Skeletal muscle cell (primary cell): Measurements from ENCODE around the gene CABP5.
"Not testable (repeated sequence)": the region's sequence is repeated elsewhere in the genome, so short reads cannot be mapped to it uniquely, and the experiment has no call there.

Source experiments
- DNase-seq: peaks from one replicate; pipeline ENCODE4 v3.0.0-alpha.2; 2010; ENCODE audit warnings: low read depth
- H3K4me3 ChIP-seq: 2 replicates; pipeline ENCODE4 v1.5.1; 2011; ENCODE audit warnings: low read depth, mild to moderate bottlenecking, control low read depth, low read length, moderate library complexity

The CABP5 gene

DNA sequence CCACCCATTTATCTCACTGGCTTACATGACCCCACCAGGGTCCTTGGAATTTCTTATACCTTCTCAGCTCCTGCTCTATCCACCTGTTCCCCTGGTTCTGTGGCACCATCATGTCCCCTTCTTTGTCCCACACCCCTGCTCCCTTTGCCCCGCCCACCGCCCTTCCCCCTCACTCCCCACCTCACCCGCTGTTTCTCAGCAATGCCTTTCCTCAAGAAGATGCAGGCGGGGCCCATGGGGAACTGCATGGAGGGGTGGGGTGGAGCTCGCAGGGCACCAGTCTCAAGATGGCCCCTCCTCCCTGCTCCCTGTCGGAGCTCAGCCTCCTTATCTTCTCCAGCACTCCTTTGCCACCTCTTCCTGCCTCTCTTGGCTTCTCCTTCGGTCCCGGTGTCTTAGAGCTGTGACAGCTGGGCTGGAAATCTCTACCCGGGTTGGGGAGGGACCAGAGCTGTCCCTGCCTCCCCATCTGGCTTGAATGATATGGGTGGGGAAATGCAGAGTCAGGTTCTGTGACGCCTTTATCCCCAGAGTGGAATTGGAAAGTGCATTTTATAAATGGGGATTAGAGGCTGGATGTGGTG, at the start of gene CABP5:
CABP5 (minus strand) TSS at position 405 of the 584 bp plus-strand sequence; CDS start at position 248, 157 bp downstream.
- DNase-seq: no peak

GRCh38 chr19:48091111-48091718, 47.3 kb upstream of the CABP5 start:
- peak; percentile 63 for DNase-seq
- not testable (repeated sequence) for H3K4me3 ChIP-seq

More for the DNA sequence above, at the start of gene CABP5:
- no peak within 1 kb of the TSS for H3K4me3 ChIP-seq

- no peak for DNase-seq
- H3K4me3 ChIP-seq: no peak overlapping the region
Observed at GRCh38 chr19:48090281-48090802, 46.5 kb upstream of the CABP5 start.

GRCh38 chr19:48088991-48089390, 45.1 kb upstream of the CABP5 start:
- H3K4me3 ChIP-seq: not testable (repeated sequence)

GRCh38 chr19:48085904-48086864, 42.3 kb upstream of the CABP5 start:
- DNase-seq: no peak

More at GRCh38 chr19:48088991-48089390, 45.1 kb upstream of the CABP5 start:
- not testable (repeated sequence) for DNase-seq

GRCh38 chr19:48085076-48085475, 41.2 kb upstream of the CABP5 start:
- DNase-seq: no peak
- H3K4me3 ChIP-seq: no peak overlapping the region

More at GRCh38 chr19:48085904-48086864, 42.3 kb upstream of the CABP5 start:
- H3K4me3 ChIP-seq: no peak overlapping the region

DNA sequence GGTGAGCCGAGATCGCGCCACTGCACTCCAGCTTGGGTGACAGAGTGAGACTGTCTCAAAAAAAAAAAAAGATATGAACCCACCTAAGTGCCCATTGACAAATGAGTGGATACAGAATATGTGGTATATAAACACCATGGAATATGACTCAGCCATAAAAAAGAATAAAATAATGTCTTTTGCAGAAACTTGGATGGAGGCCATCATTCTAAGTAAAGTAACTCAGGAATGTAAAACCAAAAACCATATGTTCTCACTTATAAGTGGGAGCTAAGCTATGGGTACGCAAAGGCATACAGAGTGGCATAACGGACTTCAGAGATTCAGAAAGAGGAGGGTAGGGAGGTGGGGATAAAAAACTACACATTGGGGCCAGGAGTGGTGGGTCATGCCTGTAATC, 37.2 kb upstream of the CABP5 start:
- no peak for DNase-seq
- no peak overlapping the region for H3K4me3 ChIP-seq

GRCh38 chr19:48070177-48070769, 26.4 kb upstream of the CABP5 start:
- DNase-seq, H3K4me3 ChIP-seq: not testable (repeated sequence)

- H3K4me3 ChIP-seq: no peak overlapping the region
- DNase-seq: no peak
Observed at GRCh38 chr19:48069435-48069834, 25.6 kb upstream of the CABP5 start.

DNA sequence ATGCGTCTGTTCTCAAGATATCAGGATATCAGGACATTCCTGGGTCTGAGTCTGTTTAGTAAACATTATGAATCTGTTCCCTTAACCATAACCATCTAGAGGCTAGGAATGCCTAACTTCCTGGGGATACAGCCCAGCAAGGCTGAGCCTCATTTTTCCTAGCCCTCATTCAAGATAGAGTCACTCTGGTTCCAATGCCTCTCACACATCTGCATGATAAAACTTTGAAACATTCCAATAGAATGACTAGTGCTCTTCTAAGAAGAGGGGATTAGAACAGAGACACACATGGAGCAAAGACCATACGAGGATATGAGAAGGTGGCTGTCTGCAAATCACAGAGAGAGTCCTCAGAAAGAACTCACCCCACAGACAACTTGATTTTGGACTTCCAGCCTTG, 20.6 kb upstream of the CABP5 start:
- H3K4me3 ChIP-seq: no peak overlapping the region
- DNase-seq: no peak

DNA sequence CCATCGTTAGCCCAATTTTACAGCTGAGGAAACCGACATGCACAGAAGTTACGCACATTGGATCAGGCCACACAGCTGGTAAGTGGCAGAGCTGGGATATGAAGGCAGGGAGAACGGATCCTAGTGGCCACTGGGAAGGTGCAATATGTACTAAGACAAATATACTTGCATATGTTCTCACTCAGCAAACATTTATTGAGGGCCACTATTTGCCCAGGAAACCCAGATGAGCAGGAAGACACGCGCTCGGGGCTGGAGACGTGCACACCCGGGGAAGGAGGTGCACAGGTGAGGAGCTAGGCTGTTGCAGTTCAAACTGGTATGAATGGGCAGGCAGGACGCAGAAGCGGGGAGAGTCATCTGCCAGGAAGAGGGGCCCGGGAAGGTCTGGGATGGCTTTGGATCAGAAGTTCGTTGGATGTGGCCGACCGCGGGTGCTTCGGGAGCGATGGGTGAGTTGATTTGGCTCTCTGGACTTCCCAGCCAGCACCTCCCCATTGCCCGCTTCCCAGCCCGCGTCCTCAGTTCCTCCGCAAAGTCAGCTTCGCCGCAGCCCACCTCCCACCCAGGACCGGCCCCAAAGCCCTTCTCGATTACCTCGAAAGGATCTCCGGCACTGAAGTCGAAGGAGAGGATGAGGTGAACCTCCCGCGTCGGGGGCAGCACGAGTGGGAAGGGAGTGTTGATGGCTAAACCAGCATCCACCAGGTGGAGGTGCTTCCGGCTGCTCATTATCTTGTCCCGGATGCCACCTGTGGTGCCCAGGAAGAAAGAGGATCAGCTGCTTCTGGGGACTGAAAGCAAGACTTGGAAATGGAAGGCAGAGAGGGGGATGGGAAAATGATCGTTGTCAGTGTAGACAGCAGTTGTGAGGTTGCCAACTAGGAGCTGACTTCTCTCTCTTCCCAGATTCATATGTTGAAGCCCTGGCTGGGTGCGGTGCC, 17.8 kb upstream of the CABP5 start:
- no peak for DNase-seq
- H3K4me3 ChIP-seq: no peak overlapping the region

DNA sequence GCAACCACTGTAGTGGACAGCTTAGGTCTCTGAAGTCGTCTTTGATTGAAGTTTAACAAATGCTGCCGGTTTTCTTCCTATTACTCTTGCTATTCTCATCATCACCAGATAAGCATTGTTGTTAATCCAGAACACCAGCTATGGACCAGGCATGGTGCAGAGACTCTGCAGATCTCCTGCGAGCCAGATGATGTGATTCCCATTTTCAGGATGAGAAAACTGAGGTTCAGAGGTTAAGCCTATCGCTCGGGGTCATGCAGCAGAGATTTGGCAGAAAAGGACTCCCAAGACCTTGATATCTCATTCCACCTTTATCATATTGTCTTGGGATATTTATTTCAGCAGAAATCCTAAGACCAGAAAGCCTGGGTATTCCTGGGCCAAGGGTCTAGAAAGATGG, 16.5 kb upstream of the CABP5 start:
- no peak overlapping the region for H3K4me3 ChIP-seq
- DNase-seq: no peak

GRCh38 chr19:48059331-48059730, 15.5 kb upstream of the CABP5 start:
- no peak for DNase-seq

DNA sequence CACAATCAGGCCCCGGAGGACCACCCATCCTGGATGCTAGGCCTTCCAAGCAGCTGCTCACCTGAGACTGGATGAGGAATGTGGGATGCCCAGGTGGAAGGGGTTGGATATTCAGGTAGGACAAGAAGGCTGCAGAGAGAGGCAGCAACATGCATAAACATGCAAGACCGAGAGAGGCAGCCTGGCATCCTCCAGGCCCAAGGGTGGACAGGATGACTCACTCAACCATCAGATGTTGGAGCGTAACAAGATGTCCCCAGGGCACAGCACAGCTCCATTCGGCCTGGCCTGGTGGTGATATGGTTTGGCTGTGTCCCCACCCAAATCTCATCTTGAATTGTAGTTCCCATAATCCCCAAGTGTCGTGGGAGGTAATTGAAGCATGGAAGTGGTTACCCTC, 10.0 kb upstream of the CABP5 start:
- no peak for DNase-seq

More at GRCh38 chr19:48059331-48059730, 15.5 kb upstream of the CABP5 start:
- H3K4me3 ChIP-seq: no peak overlapping the region

GRCh38 chr19:48053076-48053475, 9.2 kb upstream of the CABP5 start:
- H3K4me3 ChIP-seq: no peak overlapping the region
- DNase-seq: no peak

More for the DNA sequence above, 10.0 kb upstream of the CABP5 start:
- H3K4me3 ChIP-seq: no peak overlapping the region

GRCh38 chr19:48051335-48052033, 7.6 kb upstream of the CABP5 start:
- no peak overlapping the region for H3K4me3 ChIP-seq
- no peak for DNase-seq

- no peak overlapping the region for H3K4me3 ChIP-seq
- DNase-seq: no peak
Observed at GRCh38 chr19:48044561-48044960, 682 bp upstream of the CABP5 start.
